Endothelial cell of umbilical vein (primary cell): Measurements from ENCODE around the gene ZMIZ1. TPM values are rescaled to one million over a fixed set of nuclear protein-coding genes. Genes with fewer than 3 reads are reported as not detected.

Source experiments
- BruUV-seq: library from RNA; stranded (reverse); fragments of 400-500 nt; replicated peaks from 2 replicates; lab custom pipeline; 2021; lab: Mats Ljungman, UMichigan
- CTCF ChIA-PET: fragments of 300-600, 350-600 bp; sonication (Branson Sonifier 250); formaldehyde crosslinking; loops from one replicate; lab custom pipeline; 2021; ENCODE audit warnings: antibody characterized with exemption, inconsistent platforms; lab: Charles Lee
- POLR2A ChIA-PET: fragments of 300-600, 350-600 bp; sonication (Branson Sonifier 250); formaldehyde crosslinking; loops from one replicate; lab custom pipeline; 2021; ENCODE audit warnings: antibody characterized with exemption, inconsistent platforms; lab: Charles Lee
- DNase-seq: peaks from one replicate; pipeline ENCODE4 v3.0.0-alpha.2; 2011; ENCODE audit warnings: low read depth, low spot score
- FAIRE-seq: peaks from 2 replicates; lab custom pipeline; 2011; peaks lifted over from hg19 to GRCh38; lab: Jason Lieb, UNC
- H2AFZ ChIP-seq: 2 replicates; pipeline ENCODE4 v1.6.0; 2012; ENCODE audit warnings: low read depth, low read length, control low read depth, inconsistent platforms
- H3K27ac ChIP-seq: 2 replicates; pipeline ENCODE4 v1.5.1; 2011; ENCODE audit warnings: low read depth, mild to moderate bottlenecking, control low read depth, low read length, moderate library complexity; ENCODE audit not compliant: insufficient read depth
- H3K27me3 ChIP-seq, 2 experiments: 2 replicates each; pipeline versions ENCODE4 v1.6.0 to v1.6.1; 2011; ENCODE audit warnings: low read length in 2 of 2, mixed read lengths in 1 of 2; ENCODE audit not compliant: control insufficient read depth in 2 of 2, insufficient read depth in 2 of 2
- H3K36me3 ChIP-seq, 2 experiments: 2 replicates in 1 of 2; 3 replicates in 1 of 2; pipeline ENCODE4 v1.5.1; 2011; ENCODE audit warnings: low read length in 2 of 2, mild to moderate bottlenecking in 1 of 2, moderate library complexity in 1 of 2; ENCODE audit not compliant: control insufficient read depth in 2 of 2, insufficient read depth in 2 of 2; ENCODE audit errors: extremely low read depth in 1 of 2
- H3K4me1 ChIP-seq: 3 replicates; pipeline ENCODE4 v1.5.1; 2011; ENCODE audit warnings: mild to moderate bottlenecking, low read length; ENCODE audit not compliant: control insufficient read depth, insufficient read depth; ENCODE audit errors: extremely low read depth
- H3K4me2 ChIP-seq: 2 replicates; pipeline ENCODE4 v1.6.1; 2011; ENCODE audit warnings: low read length, control low read depth, mixed read lengths; ENCODE audit not compliant: insufficient read depth
- H3K4me3 ChIP-seq, 3 experiments: fragments of 200-600 bp in 1 of 3; sonication (generic), shearing (Covaris generic) in 1 of 3; replicated peaks in 1 of 3; 2 replicates each; pipeline ENCODE4 v1.5.1; 2011 to 2016; ENCODE audit warnings: control low read depth in 3 of 3, low read length in 3 of 3, mild to moderate bottlenecking in 2 of 3, inconsistent platforms in 1 of 3, low read depth in 1 of 3, moderate library complexity in 1 of 3; ENCODE audit not compliant: insufficient read depth in 1 of 3
- H3K79me2 ChIP-seq: 2 replicates; pipeline ENCODE4 v1.6.0; 2012; ENCODE audit warnings: low read length, inconsistent platforms; ENCODE audit not compliant: control insufficient read depth, insufficient read depth
- H3K9ac ChIP-seq: replicated peaks from 2 replicates; pipeline ENCODE3; 2011; ENCODE audit warnings: low read length, control low read depth; ENCODE audit not compliant: insufficient read depth; ENCODE audit errors: extremely low read depth
- H3K9me1 ChIP-seq: replicated peaks from 3 replicates; pipeline ENCODE4 v1.6.0; 2011; ENCODE audit warnings: mild to moderate bottlenecking, low read length; ENCODE audit not compliant: control insufficient read depth, insufficient read depth; ENCODE audit errors: extremely low read depth
- H3K9me3 ChIP-seq: replicated peaks from 2 replicates; pipeline ENCODE4 v1.5.1; 2012; ENCODE audit warnings: low read length, inconsistent platforms; ENCODE audit not compliant: control insufficient read depth, insufficient read depth
- H4K20me1 ChIP-seq: replicated peaks from 2 replicates; pipeline ENCODE3; 2011; ENCODE audit warnings: mild to moderate bottlenecking, low read length; ENCODE audit not compliant: control insufficient read depth, insufficient read depth; ENCODE audit errors: extremely low read depth
- CTCF ChIP-seq, 2 donors: IDR thresholded peaks; 1 replicate in 1 of 2; 2 replicates in 1 of 2; pipeline ENCODE4 v1.5.1; 2011; ENCODE audit warnings: low read length in 2 of 2, mild to moderate bottlenecking in 2 of 2, moderate library complexity in 2 of 2, control low read depth in 1 of 2, inconsistent platforms in 1 of 2, low read depth in 1 of 2; ENCODE audit not compliant: insufficient read depth in 1 of 2; ENCODE audit errors: extremely low read depth in 1 of 2
- EZH2 ChIP-seq: IDR thresholded peaks from 2 replicates; pipeline ENCODE4 v1.6.1; 2012; ENCODE audit warnings: borderline replicate concordance, low read depth, mild to moderate bottlenecking, moderate library complexity, low read length, inconsistent platforms; ENCODE audit not compliant: severe bottlenecking
- FOS ChIP-seq: IDR thresholded peaks from 2 replicates; pipeline ENCODE4 v1.6.1; 2011; ENCODE audit warnings: mild to moderate bottlenecking, low read length, moderate library complexity, borderline replicate concordance; ENCODE audit not compliant: insufficient read depth
- GATA2 ChIP-seq: IDR thresholded peaks from 2 replicates; pipeline ENCODE4 v1.7.0; 2011; ENCODE audit warnings: low read depth, mild to moderate bottlenecking, moderate library complexity, mixed read lengths, low read length; ENCODE audit not compliant: insufficient read length, insufficient read depth
- JUN ChIP-seq: IDR thresholded peaks from 2 replicates; pipeline ENCODE4 v1.6.1; 2011; ENCODE audit warnings: borderline replicate concordance, low read depth; ENCODE audit not compliant: insufficient read length, insufficient read depth
- MYC ChIP-seq: IDR thresholded peaks from one replicate; pipeline ENCODE4 v1.6.1; 2011; ENCODE audit warnings: mild to moderate bottlenecking, low read depth, low read length
- POLR2A ChIP-seq: IDR thresholded peaks from 2 replicates; pipeline ENCODE4 v1.6.1; 2012; ENCODE audit warnings: low read depth, mild to moderate bottlenecking, control low read depth, low read length
- POLR2AphosphoS5 ChIP-seq: IDR thresholded peaks from 2 replicates; pipeline ENCODE4 v1.6.1; 2012; ENCODE audit warnings: low read depth, mild to moderate bottlenecking, control low read depth, low read length, moderate library complexity; ENCODE audit not compliant: insufficient read depth
- dilution Hi-C: fragments of 300-500 bp; cut with MboI; formaldehyde crosslinking; loops from one replicate; pipeline ENCODE4 v1.15.0; 2019; ENCODE audit warnings: low sequenced_read_pairs; ENCODE audit not compliant: extremely low pct_ligation_motif_present
- intact Hi-C: fragments of 100-400 bp; cut with micrococcal nuclease; formaldehyde crosslinking; loops from one replicate; pipeline ENCODE4 v1.10.0; 2022
- polyA plus RNA-seq, 4 experiments: library from polyadenylated mRNA; depleted of rRNA in 3 of 4; stranded (reverse) in 3 of 4; unstranded in 1 of 4; fragments of >200 nt; gene quantifications; 2 replicates each; pipeline versions ENCODE4 v1.2.1 to v1.2.3, GENCODE V29; 2011 to 2012; ENCODE audit warnings: missing spikeins in 1 of 4
- total RNA-seq: library from RNA; stranded (reverse); gene quantifications from 2 replicates; pipeline ENCODE4 v1.2.3, GENCODE V29; 2021
- TF ChIP-seq, protein P1 (sequence below): IDR thresholded peaks from 2 replicates; pipeline ENCODE4 v1.6.1; 2011; ENCODE audit not compliant: insufficient read depth, insufficient read length

The ZMIZ1 gene
- total and polyA plus RNA-seq, 2 donors (not counting 3 experiments of a cell fraction or from before 2014, with no cell fraction given): 12.5 to 46.7 TPM

DNA sequence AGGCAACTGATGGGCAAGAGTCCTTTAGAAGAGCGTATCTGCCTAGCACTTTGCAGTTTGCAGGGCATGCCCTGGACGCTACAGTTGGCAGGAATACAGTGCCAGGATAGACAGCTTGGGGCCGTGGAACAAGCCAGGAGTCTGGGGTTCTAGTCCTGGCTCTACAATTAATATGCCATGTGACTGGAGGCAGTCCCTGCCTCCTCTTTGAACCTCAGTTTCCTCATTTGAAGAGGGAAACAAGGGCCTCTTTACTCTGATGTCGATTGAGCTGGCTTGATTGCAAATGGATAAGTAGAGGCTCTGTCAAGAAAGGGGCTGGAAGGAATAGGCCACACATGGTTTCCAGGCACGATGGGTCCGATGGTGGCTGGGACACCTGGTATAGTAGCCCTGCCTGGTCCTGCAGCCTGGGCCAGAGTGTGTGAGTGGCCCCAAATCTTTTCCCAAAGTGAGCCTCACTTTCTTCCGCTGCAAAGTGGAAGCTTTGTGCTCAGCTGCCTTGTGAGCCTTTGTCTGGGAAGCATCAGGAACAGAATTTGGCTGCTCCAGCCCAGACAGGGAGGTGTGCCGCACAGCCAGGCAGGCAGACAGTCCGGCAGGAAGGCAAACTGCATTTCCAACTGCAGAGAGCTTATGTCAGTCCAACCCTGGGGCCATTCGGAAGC lies 167.1 kb downstream of the ZMIZ1 start:
- ChIA-PET POLR2A (no interaction called here), CTCF (interaction anchor here (0.9 to 1.0 kb wide), 4 partner anchors 10 to 139 kb away, joined by 3 read pairs; no protein-coding TSS in a partner anchor)
- no TSS peak for BruUV-seq
- dilution Hi-C loops: no loop called here
- DNase-seq (no peak), FAIRE-seq (peak; percentile 8)
- no peaks in the 10 kb centered on the region for H3K9me3 ChIP-seq
- H3K9me1 ChIP-seq: no peaks in the 10 kb centered on the region
- no peaks in the 10 kb centered on the region for H3K27me3 ChIP-seq
- H3K4me1 ChIP-seq: peaks cover 41% of the 10 kb centered on the region
- H3K4me3 ChIP-seq: no peak overlapping the region
- H4K20me1 ChIP-seq: no peaks in the 10 kb centered on the region
- H3K4me2 ChIP-seq: no peak overlapping the region
- H3K9ac ChIP-seq: no peak overlapping the region
- intact Hi-C loops: no loop called here
- TF ChIP-seq CTCF (IDR thresholded peaks at IDR 0.05; ENCODE audit: extremely low read depth in 1 of 2, insufficient read depth in 1 of 2, low read depth in 1 of 2, low read length in 2 of 2) (no peak), JUN (no peak), EZH2 (no peak), POLR2A (no peak), POLR2AphosphoS5 (no peak), MYC (no peak), GATA2 (no peak), FOS (no peak)
- TF ChIP-seq, protein P1, sequence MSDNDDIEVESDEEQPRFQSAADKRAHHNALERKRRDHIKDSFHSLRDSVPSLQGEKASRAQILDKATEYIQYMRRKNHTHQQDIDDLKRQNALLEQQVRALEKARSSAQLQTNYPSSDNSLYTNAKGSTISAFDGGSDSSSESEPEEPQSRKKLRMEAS: no peak
- H3K79me2 ChIP-seq: no peaks in the 10 kb centered on the region
- peaks cover 0 to 5% of the 10 kb centered on the region in 2 experiments for H3K36me3 ChIP-seq
- no peak overlapping the region for H2AFZ ChIP-seq
- no peak overlapping the region for H3K27ac ChIP-seq
